ENCODE data around the gene NPY2R.

DNA sequence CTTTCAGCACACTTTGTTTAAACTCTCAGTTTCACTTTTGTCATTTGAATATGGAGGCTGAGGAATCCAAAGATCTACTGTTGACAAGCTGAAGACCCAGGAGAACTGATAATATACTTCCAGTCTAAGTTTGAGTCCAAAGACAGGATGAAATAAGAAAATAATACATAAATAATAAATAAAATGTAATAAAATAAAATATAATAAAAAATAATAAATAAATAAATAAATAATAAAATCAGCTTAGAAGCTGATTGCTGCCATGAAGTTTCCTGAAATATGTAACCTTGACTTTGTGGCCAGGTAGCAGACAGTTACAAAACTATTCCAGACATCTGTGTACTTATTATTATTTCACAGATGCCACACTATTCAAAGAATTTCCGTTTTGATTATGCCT, 55.0 kb downstream of the NPY2R start:
- TF ChIP-seq NFRKB (IDR thresholded peaks at IDR 0.05) (no peak), ZNF384 (IDR thresholded peaks at IDR 0.05) (no peak), SUZ12 (IDR thresholded peaks at IDR 0.05) (no peak), FOXA1 (IDR thresholded peaks at IDR 0.05) (no peak), SP1 (IDR thresholded peaks at IDR 0.05) (no peak), PKNOX1 (IDR thresholded peaks at IDR 0.05) (no peak), FOXK2 (IDR thresholded peaks at IDR 0.05) (no peak)
